GM23338 (cell line): ENCODE measurements around the gene COA7. TPM values are rescaled to one million over a fixed set of nuclear protein-coding genes. Genes with fewer than 3 reads are reported as not detected.

Source experiments
- ATAC-seq: fragments of 200-7000 bp; cut with Tn5 transposase; 3 replicates; pipeline ENCODE4 v1.9.1; 2020
- DNase-seq: peaks from one replicate; pipeline ENCODE4 v3.0.0-alpha.2; 2015; ENCODE audit warnings: low spot score
- H2AFZ ChIP-seq: fragments of 200-600 bp; sonication (generic); 2 replicates; pipeline ENCODE4 v1.8.0; 2016; ENCODE audit warnings: antibody characterized with exemption, mild to moderate bottlenecking, moderate library complexity
- H3F3A ChIP-seq: fragments of 200-600 bp; sonication (generic); replicated peaks from 2 replicates; pipeline ENCODE4 v1.8.0; 2017; ENCODE audit warnings: antibody characterized with exemption, mixed run types, low read depth
- H3K27ac ChIP-seq: fragments of 200-600 bp; sonication (generic); 2 replicates; pipeline ENCODE4 v1.6.1; 2016; ENCODE audit warnings: low read depth
- H3K27me3 ChIP-seq: fragments of 200-600 bp; sonication (generic); 2 replicates; pipeline ENCODE4 v1.8.0; 2016; ENCODE audit warnings: mild to moderate bottlenecking, mixed run types, moderate library complexity; ENCODE audit not compliant: insufficient read depth
- H3K36me3 ChIP-seq: fragments of 200-600 bp; sonication (generic); 2 replicates; pipeline ENCODE4 v1.8.0; 2016; ENCODE audit warnings: mild to moderate bottlenecking; ENCODE audit not compliant: insufficient read depth
- H3K4me1 ChIP-seq: fragments of 200-600 bp; sonication (generic); 2 replicates; pipeline ENCODE4 v1.8.0; 2016; ENCODE audit warnings: mild to moderate bottlenecking, moderate library complexity; ENCODE audit not compliant: insufficient read depth
- H3K4me2 ChIP-seq: fragments of 200-600 bp; sonication (generic); 2 replicates; pipeline ENCODE4 v1.7.1; 2017; ENCODE audit warnings: mixed run types
- H3K4me3 ChIP-seq: fragments of 200-600 bp; sonication (generic); 2 replicates; pipeline ENCODE4 v1.6.1; 2016; ENCODE audit warnings: mixed run types
- H3K79me2 ChIP-seq: fragments of 200-600 bp; sonication (generic); replicated peaks from 2 replicates; pipeline ENCODE4 v1.8.0; 2017; ENCODE audit warnings: mild to moderate bottlenecking; ENCODE audit not compliant: insufficient read depth
- H3K9me2 ChIP-seq: fragments of 200-600 bp; sonication (generic); 2 replicates; pipeline ENCODE4 v1.8.0; 2017; ENCODE audit not compliant: insufficient read depth
- H4K20me1 ChIP-seq: fragments of 200-600 bp; sonication (generic); replicated peaks from 2 replicates; pipeline ENCODE4 v1.8.0; 2017; ENCODE audit warnings: mild to moderate bottlenecking; ENCODE audit not compliant: insufficient read depth
- H3K27ac Mint-ChIP-seq: 2 replicates; pipeline ENCODE4 v1.8.0; 2020; ENCODE audit warnings: inconsistent platforms, mild to moderate bottlenecking, moderate library complexity, mixed read lengths
- H3K27me3 Mint-ChIP-seq: 3 replicates; pipeline ENCODE4 v1.8.0; 2022; ENCODE audit warnings: low read depth, mild to moderate bottlenecking, moderate library complexity, mixed read lengths, inconsistent platforms; ENCODE audit not compliant: insufficient read depth, poor library complexity
- H3K36me3 Mint-ChIP-seq: 3 replicates; pipeline ENCODE4 v1.8.0; 2021; ENCODE audit warnings: low read depth, mild to moderate bottlenecking, inconsistent platforms, moderate library complexity, mixed read lengths
- H3K4me1 Mint-ChIP-seq: 3 replicates; pipeline ENCODE4 v1.8.0; 2020; ENCODE audit warnings: mild to moderate bottlenecking, inconsistent platforms, mixed read lengths
- H3K4me3 Mint-ChIP-seq: 3 replicates; pipeline ENCODE4 v1.8.0; 2021; ENCODE audit warnings: moderate library complexity, mild to moderate bottlenecking, inconsistent platforms, mixed read lengths
- H3K9me3 Mint-ChIP-seq: 3 replicates; pipeline ENCODE4 v1.8.0; 2020; ENCODE audit warnings: moderate library complexity, mild to moderate bottlenecking, inconsistent platforms, mixed read lengths
- ZNF331 ChIP-seq: fragments of 250-450 bp; sonication (Bioruptor Pico); IDR thresholded peaks from 2 replicates; pipeline ENCODE4 v1.5.0; 2020; ENCODE audit warnings: low read depth, mild to moderate bottlenecking, moderate library complexity
- polyA plus RNA-seq: library from polyadenylated mRNA; unstranded; fragments of >200 nt; fragmentation: Nextera tagmentation; extraction: Ambion mirVana; gene quantifications from 2 replicates; pipeline ENCODE4 v1.2.1, GENCODE V29; 2016
- total RNA-seq: library from RNA; depleted of rRNA; stranded (reverse); fragments of >200 nt; shearing (Covaris generic); gene quantifications from 2 replicates; pipeline ENCODE4 v1.2.3, GENCODE V29; 2014
- TF ChIP-seq, protein P1 (sequence below): fragments of 250-450 bp; sonication (Bioruptor Pico); IDR thresholded peaks from 2 replicates; pipeline ENCODE4 v1.5.0; 2020; ENCODE audit warnings: mild to moderate bottlenecking, moderate library complexity
- TF ChIP-seq, protein P2 (sequence below): IDR thresholded peaks from one replicate; pipeline ENCODE4 v1.6.1; 2018; ENCODE audit warnings: antibody characterized with exemption; ENCODE audit not compliant: unreplicated experiment

COA7 gene
- total and polyA plus RNA-seq, 2 experiments from 2014 or later = 19.7 to 27.5 TPM

- peak overlapping the region; percentile 22; the same call in 1 of the 3 replicates for H3K4me3 Mint-ChIP-seq
- Histone ChIP-seq H3K4me2 (no peak overlapping the region), H3K4me1 (peaks cover 8% of the 10 kb centered on the region), H3K27me3 (no peaks in the 10 kb centered on the region), H3K9me2 (no peaks in the 10 kb centered on the region), H3K36me3 (no peaks in the 10 kb centered on the region), H4K20me1 (peaks cover 13% of the 10 kb centered on the region), H3K4me3 (no peak overlapping the region), H2AFZ (no peak overlapping the region), H3K79me2 (peaks cover 65% of the 10 kb centered on the region), H3F3A (peaks cover 9% of the 10 kb centered on the region), H3K27ac (no peak overlapping the region)
- DNase-seq (no peak), ATAC-seq (no peak)
- H3K9me3 Mint-ChIP-seq = no peaks in the 10 kb centered on the region
- H3K36me3 Mint-ChIP-seq = no peaks in the 10 kb centered on the region; the same call in 2 of the 3 replicates
- no peak overlapping the region for H3K27ac Mint-ChIP-seq
- peaks cover 3% of the 10 kb centered on the region for H3K27me3 Mint-ChIP-seq
- peaks cover 18% of the 10 kb centered on the region for H3K4me1 Mint-ChIP-seq
- TF ChIP-seq, protein P1, sequence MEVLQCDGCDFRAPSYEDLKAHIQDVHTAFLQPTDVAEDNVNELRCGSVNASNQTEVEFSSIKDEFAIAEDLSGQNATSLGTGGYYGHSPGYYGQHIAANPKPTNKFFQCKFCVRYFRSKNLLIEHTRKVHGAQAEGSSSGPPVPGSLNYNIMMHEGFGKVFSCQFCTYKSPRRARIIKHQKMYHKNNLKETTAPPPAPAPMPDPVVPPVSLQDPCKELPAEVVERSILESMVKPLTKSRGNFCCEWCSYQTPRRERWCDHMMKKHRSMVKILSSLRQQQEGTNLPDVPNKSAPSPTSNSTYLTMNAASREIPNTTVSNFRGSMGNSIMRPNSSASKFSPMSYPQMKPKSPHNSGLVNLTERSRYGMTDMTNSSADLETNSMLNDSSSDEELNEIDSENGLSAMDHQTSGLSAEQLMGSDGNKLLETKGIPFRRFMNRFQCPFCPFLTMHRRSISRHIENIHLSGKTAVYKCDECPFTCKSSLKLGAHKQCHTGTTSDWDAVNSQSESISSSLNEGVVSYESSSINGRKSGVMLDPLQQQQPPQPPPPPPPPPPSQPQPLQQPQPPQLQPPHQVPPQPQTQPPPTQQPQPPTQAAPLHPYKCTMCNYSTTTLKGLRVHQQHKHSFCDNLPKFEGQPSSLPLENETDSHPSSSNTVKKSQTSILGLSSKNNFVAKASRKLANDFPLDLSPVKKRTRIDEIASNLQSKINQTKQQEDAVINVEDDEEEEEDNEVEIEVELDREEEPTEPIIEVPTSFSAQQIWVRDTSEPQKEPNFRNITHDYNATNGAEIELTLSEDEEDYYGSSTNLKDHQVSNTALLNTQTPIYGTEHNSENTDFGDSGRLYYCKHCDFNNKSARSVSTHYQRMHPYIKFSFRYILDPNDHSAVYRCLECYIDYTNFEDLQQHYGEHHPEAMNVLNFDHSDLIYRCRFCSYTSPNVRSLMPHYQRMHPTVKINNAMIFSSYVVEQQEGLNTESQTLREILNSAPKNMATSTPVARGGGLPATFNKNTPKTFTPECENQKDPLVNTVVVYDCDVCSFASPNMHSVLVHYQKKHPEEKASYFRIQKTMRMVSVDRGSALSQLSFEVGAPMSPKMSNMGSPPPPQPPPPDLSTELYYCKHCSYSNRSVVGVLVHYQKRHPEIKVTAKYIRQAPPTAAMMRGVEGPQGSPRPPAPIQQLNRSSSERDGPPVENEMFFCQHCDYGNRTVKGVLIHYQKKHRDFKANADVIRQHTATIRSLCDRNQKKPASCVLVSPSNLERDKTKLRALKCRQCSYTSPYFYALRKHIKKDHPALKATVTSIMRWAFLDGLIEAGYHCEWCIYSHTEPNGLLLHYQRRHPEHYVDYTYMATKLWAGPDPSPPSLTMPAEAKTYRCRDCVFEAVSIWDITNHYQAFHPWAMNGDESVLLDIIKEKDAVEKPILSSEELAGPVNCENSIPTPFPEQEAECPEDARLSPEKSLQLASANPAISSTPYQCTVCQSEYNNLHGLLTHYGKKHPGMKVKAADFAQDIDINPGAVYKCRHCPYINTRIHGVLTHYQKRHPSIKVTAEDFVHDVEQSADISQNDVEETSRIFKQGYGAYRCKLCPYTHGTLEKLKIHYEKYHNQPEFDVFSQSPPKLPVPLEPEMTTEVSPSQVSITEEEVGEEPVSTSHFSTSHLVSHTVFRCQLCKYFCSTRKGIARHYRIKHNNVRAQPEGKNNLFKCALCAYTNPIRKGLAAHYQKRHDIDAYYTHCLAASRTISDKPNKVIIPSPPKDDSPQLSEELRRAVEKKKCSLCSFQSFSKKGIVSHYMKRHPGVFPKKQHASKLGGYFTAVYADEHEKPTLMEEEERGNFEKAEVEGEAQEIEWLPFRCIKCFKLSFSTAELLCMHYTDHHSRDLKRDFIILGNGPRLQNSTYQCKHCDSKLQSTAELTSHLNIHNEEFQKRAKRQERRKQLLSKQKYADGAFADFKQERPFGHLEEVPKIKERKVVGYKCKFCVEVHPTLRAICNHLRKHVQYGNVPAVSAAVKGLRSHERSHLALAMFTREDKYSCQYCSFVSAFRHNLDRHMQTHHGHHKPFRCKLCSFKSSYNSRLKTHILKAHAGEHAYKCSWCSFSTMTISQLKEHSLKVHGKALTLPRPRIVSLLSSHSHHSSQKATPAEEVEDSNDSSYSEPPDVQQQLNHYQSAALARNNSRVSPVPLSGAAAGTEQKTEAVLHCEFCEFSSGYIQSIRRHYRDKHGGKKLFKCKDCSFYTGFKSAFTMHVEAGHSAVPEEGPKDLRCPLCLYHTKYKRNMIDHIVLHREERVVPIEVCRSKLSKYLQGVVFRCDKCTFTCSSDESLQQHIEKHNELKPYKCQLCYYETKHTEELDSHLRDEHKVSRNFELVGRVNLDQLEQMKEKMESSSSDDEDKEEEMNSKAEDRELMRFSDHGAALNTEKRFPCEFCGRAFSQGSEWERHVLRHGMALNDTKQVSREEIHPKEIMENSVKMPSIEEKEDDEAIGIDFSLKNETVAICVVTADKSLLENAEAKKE (CRISPR knock-in tag) = no peak
- TF ChIP-seq, protein P2, sequence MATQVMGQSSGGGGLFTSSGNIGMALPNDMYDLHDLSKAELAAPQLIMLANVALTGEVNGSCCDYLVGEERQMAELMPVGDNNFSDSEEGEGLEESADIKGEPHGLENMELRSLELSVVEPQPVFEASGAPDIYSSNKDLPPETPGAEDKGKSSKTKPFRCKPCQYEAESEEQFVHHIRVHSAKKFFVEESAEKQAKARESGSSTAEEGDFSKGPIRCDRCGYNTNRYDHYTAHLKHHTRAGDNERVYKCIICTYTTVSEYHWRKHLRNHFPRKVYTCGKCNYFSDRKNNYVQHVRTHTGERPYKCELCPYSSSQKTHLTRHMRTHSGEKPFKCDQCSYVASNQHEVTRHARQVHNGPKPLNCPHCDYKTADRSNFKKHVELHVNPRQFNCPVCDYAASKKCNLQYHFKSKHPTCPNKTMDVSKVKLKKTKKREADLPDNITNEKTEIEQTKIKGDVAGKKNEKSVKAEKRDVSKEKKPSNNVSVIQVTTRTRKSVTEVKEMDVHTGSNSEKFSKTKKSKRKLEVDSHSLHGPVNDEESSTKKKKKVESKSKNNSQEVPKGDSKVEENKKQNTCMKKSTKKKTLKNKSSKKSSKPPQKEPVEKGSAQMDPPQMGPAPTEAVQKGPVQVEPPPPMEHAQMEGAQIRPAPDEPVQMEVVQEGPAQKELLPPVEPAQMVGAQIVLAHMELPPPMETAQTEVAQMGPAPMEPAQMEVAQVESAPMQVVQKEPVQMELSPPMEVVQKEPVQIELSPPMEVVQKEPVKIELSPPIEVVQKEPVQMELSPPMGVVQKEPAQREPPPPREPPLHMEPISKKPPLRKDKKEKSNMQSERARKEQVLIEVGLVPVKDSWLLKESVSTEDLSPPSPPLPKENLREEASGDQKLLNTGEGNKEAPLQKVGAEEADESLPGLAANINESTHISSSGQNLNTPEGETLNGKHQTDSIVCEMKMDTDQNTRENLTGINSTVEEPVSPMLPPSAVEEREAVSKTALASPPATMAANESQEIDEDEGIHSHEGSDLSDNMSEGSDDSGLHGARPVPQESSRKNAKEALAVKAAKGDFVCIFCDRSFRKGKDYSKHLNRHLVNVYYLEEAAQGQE = no peak
- TF ChIP-seq ZNF331 (CRISPR knock-in tag) = no peak
Observed at GRCh38 chr1:52727956-52728656, 30.0 kb upstream of the COA7 start.
